ENCODE data around the gene PRM1.

DNA sequence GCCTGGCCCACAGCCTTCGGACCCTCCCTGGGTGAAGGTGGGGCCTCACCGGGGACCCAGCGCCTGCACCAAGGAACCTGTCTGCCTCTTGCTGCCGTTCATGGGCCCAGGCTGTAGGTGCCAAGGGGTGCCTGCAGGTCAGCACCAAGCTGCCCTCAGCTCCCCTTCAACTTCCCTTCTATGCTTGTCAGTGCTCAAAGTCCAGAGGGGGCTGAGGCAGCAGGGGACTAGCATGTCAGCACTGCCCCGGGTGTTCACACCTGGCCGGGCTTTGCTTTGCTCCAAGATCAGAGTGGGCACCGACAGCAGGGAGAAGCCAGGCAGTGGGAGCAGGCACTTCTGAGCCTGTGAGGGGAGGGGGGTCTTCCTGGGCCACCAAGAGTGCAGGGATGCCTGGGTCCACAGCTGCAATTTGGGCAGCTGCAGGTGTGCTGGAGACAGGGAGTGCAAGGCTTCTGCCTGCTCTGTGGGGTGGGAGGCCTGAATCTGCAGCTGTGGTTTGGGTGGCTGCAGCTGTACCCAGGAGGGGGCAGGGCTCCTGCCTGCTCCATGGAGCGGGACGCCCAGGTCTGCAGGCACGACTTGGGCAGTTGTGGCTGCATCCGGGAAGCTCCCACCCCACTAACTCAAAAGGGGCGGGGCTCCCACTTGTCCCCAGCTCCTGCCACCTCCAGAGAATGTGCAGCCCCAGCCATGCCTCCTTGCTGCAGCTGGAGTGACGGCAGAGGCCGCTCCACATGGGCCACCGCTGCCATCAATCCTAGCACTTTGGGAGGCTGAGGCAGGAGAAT is 27.6 kb upstream of the PRM1 start:
- TF ChIP-seq, protein P1, sequence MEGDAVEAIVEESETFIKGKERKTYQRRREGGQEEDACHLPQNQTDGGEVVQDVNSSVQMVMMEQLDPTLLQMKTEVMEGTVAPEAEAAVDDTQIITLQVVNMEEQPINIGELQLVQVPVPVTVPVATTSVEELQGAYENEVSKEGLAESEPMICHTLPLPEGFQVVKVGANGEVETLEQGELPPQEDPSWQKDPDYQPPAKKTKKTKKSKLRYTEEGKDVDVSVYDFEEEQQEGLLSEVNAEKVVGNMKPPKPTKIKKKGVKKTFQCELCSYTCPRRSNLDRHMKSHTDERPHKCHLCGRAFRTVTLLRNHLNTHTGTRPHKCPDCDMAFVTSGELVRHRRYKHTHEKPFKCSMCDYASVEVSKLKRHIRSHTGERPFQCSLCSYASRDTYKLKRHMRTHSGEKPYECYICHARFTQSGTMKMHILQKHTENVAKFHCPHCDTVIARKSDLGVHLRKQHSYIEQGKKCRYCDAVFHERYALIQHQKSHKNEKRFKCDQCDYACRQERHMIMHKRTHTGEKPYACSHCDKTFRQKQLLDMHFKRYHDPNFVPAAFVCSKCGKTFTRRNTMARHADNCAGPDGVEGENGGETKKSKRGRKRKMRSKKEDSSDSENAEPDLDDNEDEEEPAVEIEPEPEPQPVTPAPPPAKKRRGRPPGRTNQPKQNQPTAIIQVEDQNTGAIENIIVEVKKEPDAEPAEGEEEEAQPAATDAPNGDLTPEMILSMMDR (IDR thresholded peaks at IDR 0.05) = no peak
- TF ChIP-seq POLR2A (IDR thresholded peaks at IDR 0.05) = no peak
